NT2/D1 (cell line): ENCODE data around the gene LRRC61.

Experiments
- DNase-seq: peaks from one replicate; pipeline ENCODE4 v3.0.0-alpha.2; 2011; ENCODE audit warnings: low read depth, low spot score
- H3K27me3 ChIP-seq: 2 replicates; pipeline ENCODE4 v1.6.0; 2011; ENCODE audit warnings: mild to moderate bottlenecking; ENCODE audit not compliant: insufficient read length, insufficient read depth
- H3K36me3 ChIP-seq: 2 replicates; pipeline ENCODE4 v1.6.1; 2011; ENCODE audit warnings: mild to moderate bottlenecking, low read length, mixed read lengths; ENCODE audit not compliant: insufficient read depth, insufficient read length
- H3K4me1 ChIP-seq: 2 replicates; pipeline ENCODE4 v1.5.1; 2011; ENCODE audit not compliant: insufficient read depth, insufficient read length
- H3K4me3 ChIP-seq: 2 replicates; pipeline ENCODE4 v1.5.1; 2011; ENCODE audit warnings: low read depth; ENCODE audit not compliant: insufficient read length
- H3K9ac ChIP-seq: 2 replicates; pipeline ENCODE4 v1.6.0; 2011; ENCODE audit warnings: low read depth; ENCODE audit not compliant: insufficient read length
- H3K9me3 ChIP-seq: 2 replicates; pipeline ENCODE4 v1.5.1; 2011; ENCODE audit warnings: mild to moderate bottlenecking, low read length; ENCODE audit not compliant: insufficient read depth
- SUZ12 ChIP-seq: IDR thresholded peaks from 2 replicates; pipeline ENCODE4 v1.6.1; 2011; ENCODE audit not compliant: insufficient read length, insufficient read depth; ENCODE audit errors: extremely low read depth
- YY1 ChIP-seq: IDR thresholded peaks from 2 replicates; pipeline ENCODE4 v1.6.1; 2011; ENCODE audit not compliant: insufficient read length, insufficient read depth
- ZNF274 ChIP-seq: IDR thresholded peaks from 2 replicates; pipeline ENCODE4 v1.6.1; 2011; ENCODE audit warnings: mild to moderate bottlenecking, low read depth, low read length

Gene LRRC61

GRCh38 chr7:150332852-150333635 lies 9.9 kb downstream of the LRRC61 start:
- Histone ChIP-seq H3K9me3 (no peaks in the 10 kb centered on the region), H3K36me3 (peaks cover 64% of the 10 kb centered on the region), H3K4me3 (no peak overlapping the region), H3K4me1 (peaks cover 30% of the 10 kb centered on the region), H3K9ac (peak overlapping the region; percentile 42), H3K27me3 (no peaks in the 10 kb centered on the region)
- TF ChIP-seq YY1 (no peak), SUZ12 (no peak), ZNF274 (no peak)
- no peak for DNase-seq

GRCh38 chr7:150333659-150334058 lies 10.5 kb downstream of the LRRC61 start:
- no peak for DNase-seq
- no peaks in the 10 kb centered on the region for H3K9me3 ChIP-seq
- TF ChIP-seq ZNF274 = no peak
- TF ChIP-seq SUZ12 = no peak
- TF ChIP-seq YY1 = no peak
- no peaks in the 10 kb centered on the region for H3K27me3 ChIP-seq
- H3K4me3 ChIP-seq = no peak overlapping the region
- peaks cover 64% of the 10 kb centered on the region for H3K36me3 ChIP-seq
- peak overlapping the region; percentile 42 for H3K9ac ChIP-seq
- H3K4me1 ChIP-seq = peaks cover 34% of the 10 kb centered on the region

DNA sequence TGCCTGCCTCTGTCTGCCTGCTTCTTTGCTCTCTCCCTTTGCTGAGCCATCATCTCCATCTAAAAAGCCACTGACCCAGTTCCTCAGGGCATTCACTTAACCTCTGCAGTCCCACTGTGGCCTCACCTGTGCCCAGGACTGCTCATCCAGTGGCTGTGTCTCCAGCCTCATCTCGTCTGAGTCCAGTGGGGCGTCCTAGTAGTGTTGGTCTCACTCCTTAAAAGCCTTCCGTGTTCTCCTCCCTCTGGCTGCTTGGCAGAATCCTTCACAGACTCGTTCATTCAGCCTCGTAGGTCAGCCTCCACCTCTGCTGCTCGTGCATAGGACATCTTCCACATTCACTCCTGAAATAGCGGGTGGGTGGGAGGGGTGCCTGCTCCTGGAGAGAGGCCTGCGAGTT lies 11.0 kb downstream of the LRRC61 start:
- TF ChIP-seq ZNF274 (no peak), SUZ12 (no peak), YY1 (no peak)
- Histone ChIP-seq H3K9ac (peak overlapping the region; percentile 42), H3K4me3 (no peak overlapping the region), H3K9me3 (no peaks in the 10 kb centered on the region), H3K36me3 (peaks cover 67% of the 10 kb centered on the region), H3K4me1 (peaks cover 37% of the 10 kb centered on the region), H3K27me3 (no peaks in the 10 kb centered on the region)
- no peak for DNase-seq

GRCh38 chr7:150335108-150335773 lies 12.1 kb downstream of the LRRC61 start:
- TF ChIP-seq ZNF274 = no peak
- no peak for TF ChIP-seq SUZ12
- no peak for TF ChIP-seq YY1
- Histone ChIP-seq H3K4me1 (peaks cover 39% of the 10 kb centered on the region), H3K4me3 (no peak overlapping the region), H3K9ac (peak overlapping the region; percentile 0), H3K9me3 (no peaks in the 10 kb centered on the region), H3K36me3 (peaks cover 73% of the 10 kb centered on the region), H3K27me3 (no peaks in the 10 kb centered on the region)
- peak; percentile 76 for DNase-seq

GRCh38 chr7:150335774-150336112 lies 12.6 kb downstream of the LRRC61 start:
- peak overlapping the region; percentile 0 for H3K9ac ChIP-seq
- H3K4me3 ChIP-seq = no peak overlapping the region
- no peaks in the 10 kb centered on the region for H3K9me3 ChIP-seq
- no peak for TF ChIP-seq ZNF274
- no peak for TF ChIP-seq YY1
- no peak for TF ChIP-seq SUZ12
- no peak for DNase-seq
- H3K27me3 ChIP-seq = no peaks in the 10 kb centered on the region
- H3K4me1 ChIP-seq = peaks cover 35% of the 10 kb centered on the region
- peaks cover 68% of the 10 kb centered on the region for H3K36me3 ChIP-seq

DNA sequence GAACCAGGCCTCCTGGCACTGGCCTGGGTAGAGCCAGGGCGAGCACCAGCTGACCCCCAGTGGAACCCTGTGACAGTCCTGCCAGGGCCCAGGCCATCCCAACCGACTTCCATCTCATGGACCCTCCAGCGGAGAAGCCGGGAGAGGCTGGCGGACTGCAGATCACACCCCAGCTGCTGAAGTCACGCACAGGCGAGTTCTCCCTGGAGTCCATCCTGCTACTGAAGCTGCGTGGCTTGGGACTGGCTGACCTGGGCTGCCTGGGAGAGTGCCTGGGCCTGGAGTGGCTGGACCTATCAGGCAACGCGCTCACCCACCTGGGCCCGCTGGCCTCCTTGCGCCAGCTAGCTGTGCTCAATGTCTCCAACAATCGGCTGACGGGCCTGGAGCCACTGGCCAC lies 13.6 kb downstream of the LRRC61 start:
- Histone ChIP-seq H3K9ac (peak overlapping the region; percentile 16), H3K36me3 (peaks cover 59% of the 10 kb centered on the region), H3K4me1 (peaks cover 35% of the 10 kb centered on the region), H3K4me3 (no peak overlapping the region), H3K9me3 (no peaks in the 10 kb centered on the region), H3K27me3 (no peaks in the 10 kb centered on the region)
- no peak for TF ChIP-seq YY1
- no peak for TF ChIP-seq SUZ12
- no peak for TF ChIP-seq ZNF274
- no peak for DNase-seq

DNA sequence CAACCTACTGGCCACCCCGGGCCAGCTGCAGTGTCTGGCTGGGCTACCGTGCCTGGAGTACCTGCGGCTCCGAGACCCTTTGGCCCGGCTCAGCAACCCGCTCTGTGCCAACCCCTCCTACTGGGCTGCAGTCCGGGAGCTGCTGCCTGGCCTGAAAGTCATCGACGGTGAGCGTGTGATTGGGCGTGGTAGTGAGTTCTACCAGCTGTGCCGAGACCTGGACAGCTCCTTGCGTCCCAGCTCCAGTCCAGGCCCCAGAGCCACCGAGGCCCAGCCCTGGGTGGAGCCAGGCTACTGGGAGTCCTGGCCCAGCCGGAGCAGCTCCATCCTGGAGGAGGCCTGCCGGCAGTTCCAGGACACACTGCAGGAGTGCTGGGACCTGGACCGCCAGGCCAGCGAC lies 14.0 kb downstream of the LRRC61 start:
- no peaks in the 10 kb centered on the region for H3K9me3 ChIP-seq
- H3K4me3 ChIP-seq = no peak overlapping the region
- TF ChIP-seq ZNF274 = no peak
- no peak for TF ChIP-seq YY1
- no peak for TF ChIP-seq SUZ12
- peak overlapping the region; percentile 17 for H3K9ac ChIP-seq
- peaks cover 56% of the 10 kb centered on the region for H3K36me3 ChIP-seq
- H3K27me3 ChIP-seq = peaks cover 3% of the 10 kb centered on the region
- no peak for DNase-seq
- peaks cover 35% of the 10 kb centered on the region for H3K4me1 ChIP-seq
